IMR-90 (cell line): ENCODE data around the gene SSU72. TPM values are rescaled to one million over a fixed set of nuclear protein-coding genes. Genes with fewer than 3 reads are reported as not detected.
"Not testable (repeated sequence)": the region's sequence is repeated elsewhere in the genome, so short reads cannot be mapped to it uniquely, and the experiment has no call there.

ENCODE experiments used
- ATAC-seq: fragments of 200-7000 bp; cut with Tn5 transposase; 2 replicates; pipeline ENCODE4 v1.9.1; 2020; ENCODE audit warnings: low read depth, mild to moderate bottlenecking, moderate library complexity
- BruUV-seq: library from RNA; stranded (reverse); fragments of 400-500 nt; replicated peaks from 2 replicates; lab custom pipeline; 2021; lab: Mats Ljungman, UMichigan
- CTCF ChIA-PET: fragments of 300-600 bp; formaldehyde crosslinking; extraction: SDS; loops from one replicate; lab custom pipeline; 2021; ENCODE audit warnings: antibody characterized with exemption; lab: Yijun Ruan, JAX
- POLR2A ChIA-PET: fragments of 300-600 bp; sonication (Branson Sonifier 250); formaldehyde crosslinking; loops from one replicate; lab custom pipeline; 2022; ENCODE audit warnings: antibody characterized with exemption; ENCODE audit not compliant: unreplicated experiment; lab: Charles Lee
- DNase-seq: peaks from one replicate; pipeline ENCODE4 v3.0.0; 2013
- H2AFZ ChIP-seq: replicated peaks from 2 replicates; pipeline ENCODE3; 2013; ENCODE audit warnings: low read length, mild to moderate bottlenecking; ENCODE audit not compliant: poor library complexity
- H2AK5ac ChIP-seq: 2 replicates; pipeline ENCODE4 v1.6.1; 2013; ENCODE audit warnings: low read depth, low read length, inconsistent platforms
- H2AK9ac ChIP-seq: replicated peaks from 2 replicates; pipeline ENCODE3; 2013; ENCODE audit warnings: mild to moderate bottlenecking, low read depth, low read length, moderate library complexity; ENCODE audit not compliant: poor library complexity
- H2BK120ac ChIP-seq: 2 replicates; pipeline ENCODE4 v1.6.1; 2013; ENCODE audit warnings: low read depth, low read length, inconsistent platforms
- H2BK15ac ChIP-seq: 3 replicates; pipeline ENCODE4 v1.6.1; 2013; ENCODE audit warnings: low read depth, low read length, inconsistent platforms
- H2BK20ac ChIP-seq: 2 replicates; pipeline ENCODE4 v1.6.1; 2013; ENCODE audit warnings: low read depth, mild to moderate bottlenecking, inconsistent platforms, low read length, moderate library complexity
- H2BK5ac ChIP-seq: 2 replicates; pipeline ENCODE4 v1.6.1; 2013; ENCODE audit warnings: mild to moderate bottlenecking, low read depth, low read length, inconsistent platforms; ENCODE audit not compliant: poor library complexity, severe bottlenecking
- H3K14ac ChIP-seq: replicated peaks from 2 replicates; pipeline ENCODE4 v1.6.1; 2013; ENCODE audit warnings: low read depth, low read length, inconsistent platforms
- H3K18ac ChIP-seq: 2 replicates; pipeline ENCODE4 v1.6.1; 2013; ENCODE audit warnings: low read depth, low read length, control low read depth
- H3K23ac ChIP-seq: 2 replicates; pipeline ENCODE4 v1.6.1; 2013; ENCODE audit warnings: low read depth, low read length, inconsistent platforms
- H3K27ac ChIP-seq: 2 replicates; pipeline ENCODE4 v1.5.1; 2013; ENCODE audit warnings: mild to moderate bottlenecking, control low read depth, low read length; ENCODE audit not compliant: insufficient read depth
- H3K27me3 ChIP-seq: 2 replicates; pipeline ENCODE4 v1.6.1; 2013; ENCODE audit warnings: low read length; ENCODE audit not compliant: control insufficient read depth, insufficient read depth
- H3K36me3 ChIP-seq: 2 replicates; pipeline ENCODE4 v1.6.1; 2013; ENCODE audit warnings: low read length, mixed read lengths; ENCODE audit not compliant: control insufficient read depth, insufficient read depth
- H3K4ac ChIP-seq: 2 replicates; pipeline ENCODE4 v1.6.1; 2013; ENCODE audit warnings: low read depth, low read length, inconsistent platforms
- H3K4me1 ChIP-seq: 2 replicates; pipeline ENCODE4 v1.6.1; 2013; ENCODE audit warnings: low read length, mixed read lengths; ENCODE audit not compliant: control insufficient read depth, insufficient read depth
- H3K4me2 ChIP-seq: 2 replicates; pipeline ENCODE4 v1.6.1; 2013; ENCODE audit warnings: low read depth, mild to moderate bottlenecking, control low read depth, low read length, moderate library complexity
- H3K4me3 ChIP-seq: 2 replicates; pipeline ENCODE4 v1.5.1; 2013; ENCODE audit warnings: low read depth, mild to moderate bottlenecking, control low read depth, low read length, moderate library complexity; ENCODE audit not compliant: insufficient read depth
- H3K56ac ChIP-seq: 2 replicates; pipeline ENCODE4 v1.6.1; 2013; ENCODE audit warnings: low read length, inconsistent platforms; ENCODE audit not compliant: insufficient read depth; ENCODE audit errors: extremely low read depth
- H3K79me1 ChIP-seq, 2 experiments: 2 replicates each; pipeline ENCODE4 v1.6.1; 2013; ENCODE audit warnings: low read length in 2 of 2, inconsistent platforms in 1 of 2, low read depth in 1 of 2
- H3K9ac ChIP-seq: 2 replicates; pipeline ENCODE4 v1.6.1; 2013; ENCODE audit warnings: low read depth, low read length, control low read depth
- H3K9me1 ChIP-seq: 2 replicates; pipeline ENCODE4 v1.6.1; 2013; ENCODE audit warnings: low read length, inconsistent platforms; ENCODE audit not compliant: insufficient read depth
- H3K9me3 ChIP-seq: 2 replicates; pipeline ENCODE4 v1.6.1; 2013; ENCODE audit warnings: low read length; ENCODE audit not compliant: control insufficient read depth, insufficient read depth
- H4K20me1 ChIP-seq: 2 replicates; pipeline ENCODE4 v1.6.1; 2013; ENCODE audit warnings: low read length, inconsistent platforms; ENCODE audit not compliant: insufficient read depth
- H4K5ac ChIP-seq: 2 replicates; pipeline ENCODE4 v1.6.1; 2013; ENCODE audit warnings: mild to moderate bottlenecking, low read depth, low read length, control low read depth
- H4K8ac ChIP-seq, 2 experiments: 2 replicates each; pipeline ENCODE4 v1.6.1; 2013; ENCODE audit warnings: low read depth in 2 of 2, low read length in 2 of 2, control low read depth in 1 of 2, inconsistent platforms in 1 of 2
- H4K91ac ChIP-seq: 2 replicates; pipeline ENCODE4 v1.6.1; 2013; ENCODE audit warnings: low read depth, low read length, inconsistent platforms; ENCODE audit not compliant: insufficient read depth
- WGBS, 2 experiments: methylation state at CpG; one replicate each; pipeline versions ENCODE4 v1.1.5 to v1.1.7; 2013; ENCODE audit warnings: missing lambda C conversion rate in 2 of 2; ENCODE audit not compliant: insufficient read length in 1 of 2; ENCODE audit errors: extremely low coverage in 2 of 2; 5-methylcytosine and 5-hydroxymethylcytosine counted together
- dilution Hi-C: fragments of 300-500 bp; cut with HindIII; formaldehyde crosslinking; loops from one replicate; pipeline ENCODE4 v1.14.3; 2018; ENCODE audit warnings: low sequenced_read_pairs; ENCODE audit not compliant: unreplicated experiment
- in situ Hi-C: fragments of 300-500 bp; cut with MboI; formaldehyde crosslinking; loops from 3 replicates; pipeline ENCODE4 v1.14.3; 2019; ENCODE audit warnings: low sequenced_read_pairs, inconsistent platforms, mixed read lengths
- intact Hi-C: fragments of 100-400 bp; cut with micrococcal nuclease; formaldehyde crosslinking; loops from 2 replicates; pipeline ENCODE4 v1.10.0; 2022
- polyA plus RNA-seq, 3 experiments: library from polyadenylated mRNA; depleted of rRNA; stranded (reverse); fragments of >200 nt; gene quantifications; 2 replicates each; pipeline ENCODE4 v1.2.3, GENCODE V29; 2012; ENCODE audit warnings: low replicate concordance in 1 of 3
- total RNA-seq: library from RNA; depleted of rRNA; stranded (reverse); fragments of >200 nt; gene quantifications from 2 replicates; pipeline ENCODE4 v1.2.3, GENCODE V29; 2012

The SSU72 gene
- total and polyA plus RNA-seq, 2 of the 4 experiments (the other 2 are of a cell fraction), result 33.7 to 88.4 TPM

DNA sequence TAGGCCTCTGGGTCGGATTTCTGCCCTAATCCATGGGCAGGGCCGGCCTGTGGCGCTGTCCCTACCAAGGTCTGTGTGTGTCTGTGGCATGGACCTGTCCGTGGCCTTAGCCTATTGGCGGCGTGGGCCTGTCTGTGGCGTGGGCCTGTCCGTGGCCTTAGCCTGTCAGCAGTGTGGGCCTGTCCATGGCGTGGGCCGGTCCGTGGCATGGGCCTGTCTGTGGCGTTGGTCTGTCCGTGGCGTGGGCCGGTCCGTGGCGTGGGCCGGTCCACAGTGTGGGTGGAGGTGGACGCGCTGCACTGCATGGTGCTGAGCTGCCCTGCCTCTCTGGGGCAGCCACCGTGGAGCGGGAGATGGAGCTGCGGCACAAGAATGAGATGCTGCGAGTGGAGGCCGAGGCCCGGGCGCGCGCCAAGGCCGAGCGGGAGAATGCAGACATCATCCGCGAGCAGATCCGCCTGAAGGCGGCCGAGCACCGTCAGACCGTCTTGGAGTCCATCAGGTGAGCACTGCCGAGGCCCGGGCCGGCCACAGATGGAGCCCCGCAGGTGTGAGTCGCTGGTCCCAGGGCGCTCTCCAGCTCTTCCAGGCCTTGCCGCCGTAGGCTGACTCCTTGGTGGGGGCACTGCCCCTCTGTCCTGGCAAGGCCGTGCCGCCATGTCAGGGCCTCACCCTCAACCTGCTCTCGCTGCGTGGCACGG is 54.7 kb downstream of the SSU72 start:
- DNase-seq, POLR2A ChIA-PET, H3K14ac ChIP-seq, H4K8ac ChIP-seq, H3K56ac ChIP-seq, H2AFZ ChIP-seq, H4K5ac ChIP-seq, H3K4me1 ChIP-seq, dilution Hi-C loops, H2BK120ac ChIP-seq, H4K20me1 ChIP-seq, H3K23ac ChIP-seq, H3K4me2 ChIP-seq, intact Hi-C loops, H3K9ac ChIP-seq, H3K9me1 ChIP-seq, H4K91ac ChIP-seq, H3K27ac ChIP-seq, H3K4ac ChIP-seq, CTCF ChIA-PET, H3K27me3 ChIP-seq, BruUV-seq, H2AK5ac ChIP-seq, ATAC-seq, H3K18ac ChIP-seq, H3K4me3 ChIP-seq, H2BK15ac ChIP-seq, H3K9me3 ChIP-seq, H2BK5ac ChIP-seq, H2BK20ac ChIP-seq, H2AK9ac ChIP-seq, in situ Hi-C loops: not testable (repeated sequence)
- H3K79me1 ChIP-seq, result peaks cover 9 to 10% of the 10 kb centered on the region in 2 experiments; a peak in 3 of 4 replicates
- WGBS, 2 experiments, result 93% methylated on average over 17 of the region's 51 CpGs; no CpG with 5 or more reads in 1 of the 2 experiments
- H3K36me3 ChIP-seq, result peaks cover 36% of the 10 kb centered on the region

DNA sequence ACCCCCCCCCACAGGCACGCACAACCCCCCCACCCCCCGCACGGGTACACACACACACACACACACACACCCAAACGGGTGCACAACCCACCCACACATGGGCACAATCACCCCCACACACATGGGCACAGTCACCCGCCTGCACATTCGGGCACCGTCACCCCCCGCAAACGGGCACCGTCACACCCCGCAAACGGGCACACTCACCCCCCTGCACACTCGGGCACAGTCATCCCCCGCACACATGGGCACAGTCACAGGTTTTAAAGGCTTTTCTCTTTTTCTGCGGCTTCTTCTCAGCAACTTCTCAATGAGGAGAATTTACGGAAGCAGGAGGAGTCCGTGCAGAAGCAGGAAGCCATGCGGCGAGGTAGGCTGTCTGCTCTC is 56.0 kb downstream of the SSU72 start:
- H3K27me3 ChIP-seq, H4K20me1 ChIP-seq, H3K27ac ChIP-seq, POLR2A ChIA-PET, intact Hi-C loops, H3K9ac ChIP-seq, H2AK5ac ChIP-seq, CTCF ChIA-PET, dilution Hi-C loops, H3K56ac ChIP-seq, DNase-seq, H2BK20ac ChIP-seq, H2BK120ac ChIP-seq, H3K9me3 ChIP-seq, H3K4me2 ChIP-seq, H3K9me1 ChIP-seq, H4K8ac ChIP-seq, ATAC-seq, H2AK9ac ChIP-seq, H4K91ac ChIP-seq, H4K5ac ChIP-seq, H3K23ac ChIP-seq, in situ Hi-C loops, H2BK5ac ChIP-seq, H2BK15ac ChIP-seq, H3K18ac ChIP-seq, H3K4me3 ChIP-seq, H3K4me1 ChIP-seq, H2AFZ ChIP-seq, BruUV-seq, H3K14ac ChIP-seq, H3K4ac ChIP-seq: not testable (repeated sequence)
- H3K79me1 ChIP-seq, result peaks cover 9 to 14% of the 10 kb centered on the region in 2 experiments; a peak in 3 of 4 replicates
- no CpG with 5 or more reads among the region's 19 CpGs for WGBS, 2 experiments
- H3K36me3 ChIP-seq, result peaks cover 32% of the 10 kb centered on the region
